NCI-H2107 (cell line): Measurements from ENCODE around the gene TUT4.

ENCODE experiments used
- DNase-seq: peaks from one replicate; lab custom pipeline; 2025; lab: John Stamatoyannopoulos, UW

Gene TUT4

DNA sequence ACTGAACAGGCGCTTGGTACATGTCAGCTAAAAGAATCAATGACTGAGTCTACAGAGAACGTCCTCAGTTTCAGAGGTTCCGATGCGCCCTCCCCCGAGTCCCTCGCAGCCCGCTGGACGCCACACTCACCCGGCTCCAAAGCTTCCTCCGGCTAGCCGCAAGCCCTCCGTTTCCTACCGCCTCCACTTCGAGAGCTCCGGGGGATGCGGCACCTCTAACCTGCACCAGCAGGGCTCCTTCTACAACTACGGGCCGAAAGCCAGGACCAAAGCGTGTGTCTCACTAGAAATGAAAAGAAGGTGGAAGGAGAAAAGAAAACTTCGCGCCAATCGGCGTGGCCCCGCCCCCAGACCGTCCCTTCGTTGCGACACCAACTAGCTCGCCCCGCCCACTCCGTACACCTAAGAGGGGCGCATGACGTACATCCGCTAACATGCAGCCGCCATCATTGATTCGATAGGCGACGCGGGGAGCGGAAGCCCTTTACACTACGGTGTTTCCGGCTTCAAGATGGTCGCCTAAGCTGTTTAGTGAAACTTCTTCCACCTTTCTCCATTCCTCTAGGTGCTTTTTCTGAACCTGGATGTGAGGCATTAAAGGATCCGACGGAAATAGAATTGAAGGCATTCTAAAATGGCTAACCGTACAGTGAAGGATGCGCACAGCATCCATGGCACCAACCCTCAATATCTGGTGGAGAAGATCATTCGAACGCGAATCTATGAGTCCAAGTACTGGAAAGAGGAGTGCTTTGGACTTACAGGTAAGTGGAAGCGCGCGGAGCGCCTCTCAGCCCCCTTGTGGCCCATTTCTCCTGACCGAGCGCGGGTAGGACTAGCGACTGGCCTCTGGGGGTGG lies 148.5 kb downstream of the TUT4 start, which contains the start of the genes ORC1 and PRPF38A:
ORC1 (minus strand) TSS at position 308 of the 859 bp plus-strand sequence. CDS start 2,200 bp downstream, outside the sequence.
PRPF38A (plus strand) TSS at position 487 of the 859 bp plus-strand sequence; CDS start at position 635, 148 bp downstream.
- DNase-seq, result peak; percentile 99

DNA sequence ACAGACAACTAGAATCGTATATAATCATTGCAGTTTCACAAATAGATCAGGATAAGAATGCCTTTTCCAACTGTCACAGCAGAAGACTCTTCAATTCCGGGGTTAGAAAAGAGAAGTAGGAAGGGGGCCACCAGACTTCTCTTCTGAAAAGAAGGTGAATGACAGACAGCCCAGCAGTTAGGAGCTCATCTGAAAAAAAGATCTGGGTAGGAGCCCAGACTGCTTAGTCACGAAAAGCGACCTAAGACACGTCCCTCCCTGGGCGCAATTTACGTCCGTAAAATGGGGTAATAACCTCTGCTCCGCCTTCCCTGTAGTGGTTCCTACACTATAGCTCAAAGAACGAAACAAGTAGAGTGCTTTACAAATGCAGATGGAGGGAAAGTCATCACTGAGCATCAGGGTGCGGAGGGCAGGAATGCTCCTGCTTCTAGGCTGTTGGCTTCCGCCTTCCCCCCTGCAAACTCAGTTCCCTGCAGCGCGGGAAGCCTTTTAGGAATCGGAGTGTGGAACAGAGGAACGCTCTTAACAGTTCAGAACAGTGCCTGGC lies 149.3 kb downstream of the TUT4 start:
- no peak for DNase-seq

DNA sequence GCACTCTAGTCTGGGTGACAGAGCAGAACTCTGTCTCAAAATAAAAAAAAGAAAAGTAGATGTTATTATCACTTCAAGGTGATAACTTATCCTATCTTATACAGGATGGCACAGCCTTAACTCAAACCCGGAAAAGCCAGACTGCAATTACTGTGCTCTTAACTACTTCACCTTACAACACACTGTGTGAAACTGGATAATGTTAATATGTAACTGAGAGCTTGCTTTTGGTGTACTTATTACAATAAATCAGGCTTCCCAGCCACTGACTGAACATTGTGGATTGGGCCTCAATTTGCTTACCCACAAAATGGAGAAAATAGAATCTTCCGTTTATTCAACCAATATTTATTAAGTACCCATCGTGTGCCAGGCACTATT lies 150.0 kb downstream of the TUT4 start:
- DNase-seq, result no peak

DNA sequence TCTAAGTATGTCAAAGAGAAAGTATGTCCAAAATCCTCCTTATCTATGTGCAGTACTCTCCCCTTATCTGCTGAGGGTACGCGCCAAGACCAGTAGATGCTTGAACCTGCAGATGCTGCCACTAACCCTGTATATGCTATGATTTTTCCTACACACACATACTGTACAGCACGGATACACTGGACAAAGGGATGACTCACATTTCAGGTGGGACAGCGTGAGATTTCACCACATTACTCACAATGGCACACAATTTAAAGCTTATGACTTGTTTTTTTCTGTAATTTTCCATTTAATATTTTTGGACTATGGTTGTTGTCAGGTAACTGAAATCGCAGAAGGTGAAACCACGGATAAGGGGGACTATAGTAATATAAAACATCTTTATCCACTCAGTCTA lies 152.8 kb downstream of the TUT4 start:
- no peak for DNase-seq

DNA sequence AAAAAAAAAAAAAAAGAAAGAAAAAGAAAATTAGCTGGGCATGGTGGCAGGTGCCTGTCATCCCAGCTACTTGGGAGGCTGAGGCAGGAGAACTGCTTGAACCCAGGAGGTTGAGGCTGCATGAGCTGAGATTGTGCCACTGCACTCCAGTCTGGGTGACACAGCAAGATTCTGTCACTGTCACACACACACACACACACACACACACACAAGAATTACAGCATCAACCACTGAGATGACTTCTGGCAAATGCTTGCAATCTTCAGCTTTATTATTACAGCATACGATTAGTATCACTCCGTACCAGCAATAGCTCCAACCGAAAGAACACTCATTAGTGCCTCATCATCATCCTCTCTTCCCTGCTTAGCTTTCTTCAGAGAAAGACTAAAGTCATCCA lies 153.3 kb downstream of the TUT4 start:
- no peak for DNase-seq

DNA sequence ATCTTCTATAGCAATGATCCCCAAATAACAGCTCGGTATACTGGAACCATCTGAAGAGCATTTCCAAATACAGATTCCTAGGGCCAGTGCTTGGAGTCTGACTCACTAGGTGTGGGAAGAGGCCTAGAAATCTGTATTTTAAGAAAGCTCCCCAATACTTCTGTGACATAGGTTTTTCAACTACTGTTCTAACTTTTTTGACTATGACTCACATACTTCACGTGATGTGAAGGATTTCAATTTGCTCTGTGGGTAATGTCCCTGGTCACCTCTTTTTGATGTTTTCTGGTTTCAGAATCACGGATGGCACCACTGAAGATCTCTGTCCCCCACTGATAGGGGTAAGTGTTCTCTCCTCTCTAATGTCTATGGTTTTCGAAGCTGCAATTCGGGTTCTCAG lies 159.7 kb downstream of the TUT4 start:
- no peak for DNase-seq

DNA sequence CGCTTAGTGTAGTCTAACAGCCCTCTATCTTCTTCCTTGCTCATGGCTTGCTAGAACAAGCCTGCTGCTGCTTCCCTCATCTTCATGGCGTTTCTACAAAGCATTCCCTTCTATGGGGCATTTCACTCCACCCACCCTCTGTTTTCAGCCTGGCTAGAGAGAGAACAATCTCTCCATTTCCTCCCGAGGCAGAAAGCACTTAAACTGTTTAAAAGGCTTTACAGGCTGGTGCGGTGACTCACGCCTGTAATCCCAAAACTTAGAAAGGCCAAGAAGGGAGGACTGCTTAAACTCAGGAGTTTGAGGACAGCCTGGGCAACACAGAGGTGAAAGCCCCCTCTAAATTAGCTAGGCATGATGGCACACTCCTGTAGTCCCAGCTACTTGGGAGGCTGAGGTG lies 166.4 kb downstream of the TUT4 start:
- DNase-seq, result no peak

DNA sequence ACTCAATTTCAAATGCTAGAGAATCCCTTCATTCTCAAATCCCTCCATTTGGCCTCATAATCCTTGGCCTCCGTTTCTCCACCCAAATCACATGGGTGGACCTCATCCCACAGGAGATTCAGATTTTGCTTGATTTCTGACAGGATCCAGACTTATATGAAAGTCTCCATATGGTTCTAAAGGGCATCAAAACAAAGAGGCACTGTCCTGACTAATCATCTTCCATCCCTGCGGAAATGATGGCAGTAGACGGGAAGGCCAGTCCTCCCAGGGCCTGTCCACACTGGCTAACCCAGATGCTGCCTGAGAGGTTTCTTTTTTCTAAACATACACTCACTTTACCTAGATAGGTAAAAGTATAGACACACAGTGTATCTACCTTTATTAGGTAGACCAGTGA lies 167.5 kb downstream of the TUT4 start:
- no peak for DNase-seq
